ENCODE data around the gene NANS. TPM values are rescaled to one million over a fixed set of nuclear protein-coding genes. Genes with fewer than 3 reads are reported as not detected.

NANS gene
- total and polyA plus RNA-seq, 2 of the 8 experiments (the other 6 are each of a cell fraction or from before 2014, with no cell fraction given) = 56.5 to 67.3 TPM

DNA sequence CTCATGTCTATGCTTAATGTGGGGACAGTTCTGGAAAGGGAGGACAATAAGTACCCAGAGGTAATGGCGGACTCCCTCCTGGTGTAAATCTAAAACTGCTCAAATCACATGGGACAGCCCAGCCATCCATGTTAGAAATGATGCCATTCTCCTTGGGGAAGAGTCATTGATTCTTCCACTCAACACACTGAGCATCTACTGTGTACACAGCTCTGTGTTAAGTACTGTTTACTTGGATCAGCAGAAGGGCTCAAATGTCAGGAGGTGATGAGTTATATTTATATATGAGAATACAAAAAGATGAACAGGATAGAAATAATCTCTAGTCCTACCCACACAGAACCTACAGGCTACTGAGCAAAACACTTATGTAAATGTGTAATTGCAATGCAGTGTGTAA is 31.8 kb upstream of the NANS start (continued):
- TF ChIP-seq EGR1 (IDR thresholded peaks at IDR 0.05; ENCODE audit: borderline replicate concordance, low read depth, low read length) = no peak

GRCh38 chr9:98031169-98031568 is 25.4 kb upstream of the NANS start:
- Histone ChIP-seq H4K20me1 (replicated peaks in 1 of 2; ENCODE audit: control insufficient read depth in 1 of 2, insufficient read depth in 2 of 2, low read length in 2 of 2) (no peaks in the 10 kb centered on the region), H3K14ac (ENCODE audit: insufficient read length) (no peak overlapping the region), H4K5ac (ENCODE audit: insufficient read length, low read depth, low read length) (no peak overlapping the region), H3K18ac (ENCODE audit: extremely low read depth, low read length) (no peak overlapping the region), H2BK15ac (ENCODE audit: low read length) (no peak overlapping the region), H2BK20ac (ENCODE audit: low read length) (no peak overlapping the region), H3K27ac (ENCODE audit: low read depth, low read length) (no peak overlapping the region), H3K27me3 (replicated peaks in 1 of 4; ENCODE audit: control insufficient read depth in 3 of 4, extremely low read depth in 1 of 4, insufficient read depth in 3 of 4, low read length in 3 of 4) (peaks cover 0 to 3% (median 0%) of the 10 kb centered on the region in 4 experiments; a peak in 2 of 7 replicates), H2AK5ac (ENCODE audit: low read depth, low read length) (no peak overlapping the region), H3K79me2 (ENCODE audit: control insufficient read depth in 1 of 2, insufficient read depth in 2 of 2, low read length in 2 of 2) (no peaks in the 10 kb centered on the region), H3K79me1 (ENCODE audit: low read depth, low read length) (no peaks in the 10 kb centered on the region), H4K8ac (ENCODE audit: extremely low read depth, insufficient read depth, low read length) (no peak overlapping the region), H3K4me1 (replicated peaks in 1 of 4; ENCODE audit: control insufficient read depth in 3 of 4, insufficient read depth in 4 of 4, low read length in 3 of 4) (no peaks in the 10 kb centered on the region), H3K9me3 (ENCODE audit: insufficient read depth in 2 of 2, low read depth in 1 of 2, low read length in 1 of 2) (no peaks in the 10 kb centered on the region), H3K4ac (replicated peaks; ENCODE audit: insufficient read length, low read depth, low read length) (no peak overlapping the region), H2BK12ac (ENCODE audit: low read depth, low read length) (no peak overlapping the region), H3K4me3 (ENCODE audit: extremely low read depth in 1 of 4, insufficient read depth in 2 of 4, low read depth in 3 of 4, low read length in 4 of 4) (no peak overlapping the region), H3K9ac (replicated peaks in 1 of 4; ENCODE audit: extremely low read depth in 1 of 4, low read depth in 3 of 4, low read length in 3 of 4) (no peak overlapping the region), H4K91ac (replicated peaks; ENCODE audit: insufficient read length, low read length) (no peak overlapping the region), H3K23me2 (ENCODE audit: low read depth, low read length) (no peaks in the 10 kb centered on the region), H2BK120ac (replicated peaks; ENCODE audit: low read depth, low read length) (no peak overlapping the region), H2BK5ac (ENCODE audit: low read depth, low read length) (no peak overlapping the region), H3K23ac (ENCODE audit: insufficient read length) (no peak overlapping the region), H3K4me2 (ENCODE audit: insufficient read depth in 1 of 2, low read depth in 2 of 2, low read length in 2 of 2) (no peak overlapping the region), H3K36me3 (ENCODE audit: control insufficient read depth in 2 of 4, insufficient read depth in 4 of 4, low read length in 3 of 4) (no peaks in the 10 kb centered on the region), H2AFZ (ENCODE audit: low read length) (no peak overlapping the region), H3K56ac (replicated peaks; ENCODE audit: insufficient read length, low read depth, low read length) (no peak overlapping the region)
- TF ChIP-seq TCF12 (IDR thresholded peaks at IDR 0.05; ENCODE audit: low read depth, low read length) = no peak
- TF ChIP-seq RXRA (IDR thresholded peaks at IDR 0.05; ENCODE audit: insufficient read depth, low read depth, low read length) = no peak
- DNase-seq (ENCODE audit: low read depth in 1 of 2, low spot score in 2 of 2) (no peak), FAIRE-seq (no peak)
- CTCF ChIA-PET (ENCODE audit: partially characterized antibody) = interaction anchor here (1.5 to 1.8 kb wide), 2 partner anchors 11 to 129 kb away, joined by 3 to 4 read pairs; no protein-coding TSS in a partner anchor
- POLR2A ChIA-PET (ENCODE audit: partially characterized antibody) = no interaction called here
